Activated naive CD8-positive, alpha-beta T cell treated with anti-CD3 and anti-CD28 coated beads, Interleukin-2, amount 50 U/mL, for 24 hours (primary cell): ENCODE measurements around the gene PLD1.
"Not testable (repeated sequence)": the region's sequence is repeated elsewhere in the genome, so short reads cannot be mapped to it uniquely, and the experiment has no call there.

ENCODE experiments used
- ATAC-seq: fragments of 150-1000 bp; cut with Tn5 transposase; one replicate; pipeline ENCODE4 v1.10.0; 2021
- DNase-seq: peaks from one replicate; pipeline ENCODE4 v3.0.0; 2021
- H3K27ac Mint-ChIP-seq: one replicate; pipeline ENCODE4 v1.8.0; 2021; ENCODE audit warnings: mild to moderate bottlenecking, mixed read lengths
- H3K27me3 Mint-ChIP-seq: one replicate; pipeline ENCODE4 v1.8.0; 2021; ENCODE audit warnings: mixed read lengths
- H3K36me3 Mint-ChIP-seq: one replicate; pipeline ENCODE4 v1.8.0; 2021; ENCODE audit warnings: low read depth, mixed read lengths
- H3K4me1 Mint-ChIP-seq: one replicate; pipeline ENCODE4 v1.8.0; 2021; ENCODE audit warnings: mixed read lengths
- H3K4me3 Mint-ChIP-seq: one replicate; pipeline ENCODE4 v1.8.0; 2021; ENCODE audit warnings: mild to moderate bottlenecking, moderate library complexity, mixed read lengths
- H3K9me3 Mint-ChIP-seq: one replicate; pipeline ENCODE4 v1.8.0; 2021; ENCODE audit warnings: mixed read lengths

The PLD1 gene

DNA sequence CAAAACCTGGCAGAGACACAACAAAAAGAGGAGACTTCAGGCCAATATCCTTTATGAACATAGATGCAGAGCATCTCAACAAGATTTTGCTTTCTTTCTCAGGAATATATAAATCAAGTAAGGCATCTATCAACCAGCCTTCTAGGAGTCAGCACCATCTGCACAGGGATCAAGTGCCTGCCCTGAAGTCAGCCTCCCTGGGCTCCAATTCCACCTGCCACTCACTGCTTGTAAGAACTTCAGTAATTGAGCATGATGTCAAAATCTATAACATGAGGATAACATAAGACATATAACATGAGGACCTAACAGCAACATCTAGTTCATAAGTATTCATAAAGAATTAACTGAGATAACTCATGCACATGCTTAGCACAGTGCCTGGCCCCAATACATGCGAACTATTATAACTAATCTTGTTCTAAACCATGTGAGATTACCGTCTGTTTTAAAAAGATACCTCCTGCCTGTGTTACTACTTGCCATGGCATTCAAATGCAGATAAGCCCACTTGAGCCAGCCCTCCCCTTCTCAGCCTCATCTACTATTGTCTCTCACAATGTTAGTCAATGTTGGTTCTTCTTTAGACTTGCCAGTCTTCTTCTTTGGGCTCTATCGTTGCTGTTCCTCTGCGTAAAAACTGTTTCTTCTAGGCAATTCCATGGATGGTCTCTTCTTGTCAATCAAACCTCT lies 91.6 kb downstream of the PLD1 start:
- H3K27me3 Mint-ChIP-seq = peaks cover 2% of the 10 kb centered on the region
- H3K27ac Mint-ChIP-seq = no peak overlapping the region
- ATAC-seq = no peak
- H3K9me3 Mint-ChIP-seq = peaks cover 5% of the 10 kb centered on the region
- no peak for DNase-seq
- H3K4me1 Mint-ChIP-seq = no peaks in the 10 kb centered on the region
- no peaks in the 10 kb centered on the region for H3K36me3 Mint-ChIP-seq
- H3K4me3 Mint-ChIP-seq = no peak overlapping the region

- ATAC-seq = no peak
- no peak overlapping the region for H3K27ac Mint-ChIP-seq
- H3K36me3 Mint-ChIP-seq = no peaks in the 10 kb centered on the region
- H3K4me3 Mint-ChIP-seq = no peak overlapping the region
- H3K9me3 Mint-ChIP-seq = peaks cover 5% of the 10 kb centered on the region
- H3K27me3 Mint-ChIP-seq = no peaks in the 10 kb centered on the region
- no peak for DNase-seq
- H3K4me1 Mint-ChIP-seq = no peaks in the 10 kb centered on the region
These were observed 95.1 kb downstream of the PLD1 start for GRCh38 chr3:171715155-171715554.

GRCh38 chr3:171712171-171712938 lies 97.9 kb downstream of the PLD1 start:
- no peak for ATAC-seq
- H3K4me3 Mint-ChIP-seq = no peak overlapping the region
- no peaks in the 10 kb centered on the region for H3K36me3 Mint-ChIP-seq
- H3K27me3 Mint-ChIP-seq = no peaks in the 10 kb centered on the region
- no peak for DNase-seq
- no peak overlapping the region for H3K27ac Mint-ChIP-seq
- peaks cover 5% of the 10 kb centered on the region for H3K9me3 Mint-ChIP-seq
- H3K4me1 Mint-ChIP-seq = no peaks in the 10 kb centered on the region

GRCh38 chr3:171711461-171712170 lies 98.7 kb downstream of the PLD1 start:
- Mint-ChIP-seq H3K27me3 (no peaks in the 10 kb centered on the region), H3K27ac (no peak overlapping the region), H3K4me1 (no peaks in the 10 kb centered on the region), H3K4me3 (no peak overlapping the region), H3K36me3 (no peaks in the 10 kb centered on the region), H3K9me3 (peaks cover 5% of the 10 kb centered on the region)
- DNase-seq (no peak), ATAC-seq (no peak)

DNA sequence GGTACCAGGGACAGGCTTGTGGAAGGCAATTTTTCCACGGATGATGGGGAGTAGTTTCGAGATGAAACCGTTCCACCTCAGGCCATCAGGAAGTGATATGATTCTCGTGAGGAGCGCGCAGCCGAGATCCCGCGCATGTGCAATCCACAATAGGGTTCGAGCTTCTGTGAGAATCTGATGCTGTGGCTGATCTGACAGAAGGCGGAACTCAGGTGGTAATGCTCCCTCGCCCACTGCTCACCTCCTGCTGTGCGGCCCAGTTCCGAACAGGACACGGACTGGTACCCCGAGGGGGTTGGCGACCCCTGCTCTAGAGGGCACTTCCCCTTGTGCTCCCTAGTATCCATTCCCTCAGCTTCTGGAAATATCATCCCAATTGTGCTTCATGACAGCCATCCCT lies 99.9 kb downstream of the PLD1 start:
- no peaks in the 10 kb centered on the region for H3K4me1 Mint-ChIP-seq
- ATAC-seq = no peak
- H3K9me3 Mint-ChIP-seq = peaks cover 3% of the 10 kb centered on the region

DNA sequence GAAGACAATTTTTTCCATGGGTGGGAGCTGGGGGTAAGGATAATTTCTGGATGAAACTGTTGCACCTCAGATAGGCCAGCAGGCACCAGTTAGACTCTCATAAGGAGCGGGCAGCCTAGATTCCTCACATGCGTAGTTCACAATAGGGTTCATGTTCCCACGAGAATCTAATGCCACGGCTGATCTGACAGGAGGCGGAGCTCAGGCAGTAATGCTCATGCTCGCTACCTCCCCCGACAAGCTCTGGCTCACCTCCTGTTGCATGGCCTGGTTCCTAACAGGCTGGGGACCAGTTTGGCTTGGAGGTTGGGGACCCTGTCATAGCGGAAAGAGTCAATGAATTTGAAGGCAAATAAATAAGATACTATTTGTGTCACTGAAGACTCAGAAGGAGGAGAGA lies 105.5 kb downstream of the PLD1 start:
- Mint-ChIP-seq H3K27ac (peak overlapping the region; percentile 3), H3K9me3 (no peaks in the 10 kb centered on the region), H3K36me3 (no peaks in the 10 kb centered on the region)

More for the DNA sequence above, 99.9 kb downstream of the PLD1 start:
- Mint-ChIP-seq H3K4me3 (no peak overlapping the region), H3K36me3 (no peaks in the 10 kb centered on the region), H3K27me3 (no peaks in the 10 kb centered on the region), H3K27ac (no peak overlapping the region)
- no peak for DNase-seq

GRCh38 chr3:171704002-171704401 lies 106.3 kb downstream of the PLD1 start:
- no peak overlapping the region for H3K27ac Mint-ChIP-seq
- H3K9me3 Mint-ChIP-seq = no peaks in the 10 kb centered on the region
- no peak for ATAC-seq
- no peaks in the 10 kb centered on the region for H3K36me3 Mint-ChIP-seq
- no peak overlapping the region for H3K4me3 Mint-ChIP-seq
- H3K4me1 Mint-ChIP-seq = peaks cover 4% of the 10 kb centered on the region
- H3K27me3 Mint-ChIP-seq = peaks cover 7% of the 10 kb centered on the region
- DNase-seq = peak; percentile 12

More for the DNA sequence above, 105.5 kb downstream of the PLD1 start:
- ATAC-seq = no peak
- peaks cover 4% of the 10 kb centered on the region for H3K4me1 Mint-ChIP-seq
- no peak for DNase-seq
- peaks cover 5% of the 10 kb centered on the region for H3K27me3 Mint-ChIP-seq
- H3K4me3 Mint-ChIP-seq = no peak overlapping the region

- DNase-seq = no peak
- peaks cover 7% of the 10 kb centered on the region for H3K27me3 Mint-ChIP-seq
- no peak for ATAC-seq
- no peak overlapping the region for H3K27ac Mint-ChIP-seq
- no peaks in the 10 kb centered on the region for H3K9me3 Mint-ChIP-seq
- no peak overlapping the region for H3K4me3 Mint-ChIP-seq
- H3K4me1 Mint-ChIP-seq = peaks cover 4% of the 10 kb centered on the region
- H3K36me3 Mint-ChIP-seq = no peaks in the 10 kb centered on the region
These were observed 107.1 kb downstream of the PLD1 start for GRCh38 chr3:171703144-171703543.

GRCh38 chr3:171700653-171701052 lies 109.6 kb downstream of the PLD1 start:
- Mint-ChIP-seq H3K4me1 (peaks cover 4% of the 10 kb centered on the region), H3K27me3 (peaks cover 15% of the 10 kb centered on the region), H3K9me3 (no peaks in the 10 kb centered on the region), H3K4me3 (no peak overlapping the region), H3K27ac (no peak overlapping the region), H3K36me3 (no peaks in the 10 kb centered on the region)
- ATAC-seq (no peak), DNase-seq (no peak)

DNA sequence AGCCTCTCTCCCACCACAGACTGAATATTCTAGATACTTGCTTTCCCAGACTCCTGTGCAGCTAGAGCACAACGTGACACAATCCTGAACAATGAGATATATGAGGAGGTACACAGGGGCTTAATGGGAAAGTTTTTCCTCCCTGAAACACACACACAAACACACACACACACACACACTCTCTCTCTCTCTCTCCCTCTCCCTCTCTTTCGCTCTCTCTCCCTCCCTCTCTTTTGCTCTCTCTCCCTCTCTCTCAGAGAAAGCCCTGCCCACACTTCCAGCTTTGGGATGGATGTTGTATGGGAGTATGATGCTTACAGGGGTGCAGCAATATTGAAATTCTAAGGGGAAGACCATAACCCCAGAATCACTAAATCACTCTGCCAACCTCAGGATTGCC lies 110.1 kb downstream of the PLD1 start:
- Mint-ChIP-seq H3K9me3 (no peaks in the 10 kb centered on the region), H3K4me1 (peaks cover 3% of the 10 kb centered on the region), H3K27me3 (peaks cover 15% of the 10 kb centered on the region), H3K4me3 (no peak overlapping the region), H3K36me3 (no peaks in the 10 kb centered on the region), H3K27ac (no peak overlapping the region)
- no peak for ATAC-seq
- DNase-seq = no peak

GRCh38 chr3:171699601-171700000 lies 110.7 kb downstream of the PLD1 start:
- DNase-seq (no peak), ATAC-seq (no peak)
- Mint-ChIP-seq H3K4me1 (no peaks in the 10 kb centered on the region), H3K36me3 (no peaks in the 10 kb centered on the region), H3K4me3 (no peak overlapping the region), H3K27me3 (peaks cover 15% of the 10 kb centered on the region), H3K27ac (no peak overlapping the region), H3K9me3 (no peaks in the 10 kb centered on the region)

DNA sequence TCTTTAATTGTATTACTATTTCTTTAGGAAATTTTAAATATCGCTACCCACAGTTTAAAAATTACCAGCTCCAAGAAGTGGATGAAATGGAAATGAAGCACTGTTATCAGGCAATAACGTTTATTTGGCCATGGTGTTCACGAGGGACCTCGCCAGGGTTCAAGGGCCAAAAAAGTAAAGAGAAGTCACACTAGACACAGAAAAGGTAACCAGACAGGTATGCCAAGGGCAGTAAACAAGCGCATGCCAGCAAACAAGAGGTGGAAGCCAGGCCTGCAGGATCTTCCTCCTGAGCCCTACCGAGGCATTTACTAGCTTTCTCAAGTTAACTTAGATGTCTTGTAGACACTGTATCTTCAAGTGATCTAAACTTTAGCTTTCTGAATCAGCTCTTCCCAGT lies 113.5 kb downstream of the PLD1 start:
- peaks cover 16% of the 10 kb centered on the region for H3K27me3 Mint-ChIP-seq
- no peak overlapping the region for H3K4me3 Mint-ChIP-seq
- H3K27ac Mint-ChIP-seq = no peak overlapping the region
- no peaks in the 10 kb centered on the region for H3K36me3 Mint-ChIP-seq
- no peaks in the 10 kb centered on the region for H3K4me1 Mint-ChIP-seq
- H3K9me3 Mint-ChIP-seq = no peaks in the 10 kb centered on the region
- no peak for DNase-seq
- no peak for ATAC-seq

- no peak for DNase-seq
- Mint-ChIP-seq H3K36me3 (no peaks in the 10 kb centered on the region), H3K27ac (no peak overlapping the region), H3K9me3 (no peaks in the 10 kb centered on the region), H3K27me3 (peaks cover 17% of the 10 kb centered on the region), H3K4me3 (no peak overlapping the region), H3K4me1 (peaks cover under 1% of the 10 kb centered on the region)
- ATAC-seq = no peak
These were observed 114.9 kb downstream of the PLD1 start for GRCh38 chr3:171695426-171695825.

DNA sequence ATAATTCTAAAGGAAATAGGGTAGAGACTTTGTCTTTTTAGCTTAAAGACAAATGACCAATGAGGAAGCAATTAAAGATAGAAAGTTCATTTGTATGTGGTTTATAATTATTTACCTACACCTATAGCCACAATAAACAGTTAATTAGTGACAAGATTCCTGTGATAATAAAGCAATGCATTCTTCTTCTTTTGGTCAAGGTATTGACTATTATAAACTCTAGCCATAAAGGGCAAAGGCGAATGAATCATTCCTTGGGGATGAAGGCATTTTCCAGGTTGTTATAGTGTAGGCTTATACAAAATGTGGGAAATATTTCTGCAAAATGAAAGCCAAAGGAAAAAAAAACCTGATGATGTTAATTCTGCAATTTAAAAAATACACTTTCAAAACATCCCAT lies 115.4 kb downstream of the PLD1 start:
- peaks cover 4% of the 10 kb centered on the region for H3K4me1 Mint-ChIP-seq
- no peak overlapping the region for H3K4me3 Mint-ChIP-seq
- no peak for ATAC-seq
- no peak overlapping the region for H3K27ac Mint-ChIP-seq
- no peak for DNase-seq
- peaks cover 12% of the 10 kb centered on the region for H3K27me3 Mint-ChIP-seq
- no peaks in the 10 kb centered on the region for H3K36me3 Mint-ChIP-seq
- no peaks in the 10 kb centered on the region for H3K9me3 Mint-ChIP-seq

GRCh38 chr3:171692551-171692950 lies 117.7 kb downstream of the PLD1 start:
- not testable (repeated sequence) for DNase-seq, H3K4me3 Mint-ChIP-seq, ATAC-seq, H3K27ac Mint-ChIP-seq, H3K27me3 Mint-ChIP-seq, H3K36me3 Mint-ChIP-seq, H3K9me3 Mint-ChIP-seq, H3K4me1 Mint-ChIP-seq
